ENCODE measurements around the gene SNTA1. TPM values are rescaled to one million over a fixed set of nuclear protein-coding genes. Genes with fewer than 3 reads are reported as not detected.
"Not testable (repeated sequence)": the region's sequence is repeated elsewhere in the genome, so short reads cannot be mapped to it uniquely, and the experiment has no call there.

SNTA1 gene
- total RNA-seq, 1 donor from 2014 or later: 6.9 TPM

- peak overlapping the region; percentile 79 for H3K4me3 ChIP-seq (ENCODE audit: low read depth, low read length)
- no peak for DNase-seq (ENCODE audit: low read depth)
- TF ChIP-seq CTCF (conservative IDR thresholded peaks at IDR 0.05; ENCODE audit: low read depth, low read length): peak; percentile 55
Measured at GRCh38 chr20:33444797-33445560, 1.4 kb upstream of the SNTA1 start.

GRCh38 chr20:33443006-33443511, 504 bp downstream of the SNTA1 start:
- H3K4me3 ChIP-seq (ENCODE audit: low read depth, low read length): peak overlapping the region; percentile 79
- TF ChIP-seq CTCF (conservative IDR thresholded peaks at IDR 0.05; ENCODE audit: low read depth, low read length): no peak
- no peak for DNase-seq (ENCODE audit: low read depth)

- no peak for TF ChIP-seq CTCF (conservative IDR thresholded peaks at IDR 0.05; ENCODE audit: low read depth, low read length)
- DNase-seq (ENCODE audit: low read depth): no peak
- H3K4me3 ChIP-seq (ENCODE audit: low read depth, low read length): peak overlapping the region; percentile 79
Measured at GRCh38 chr20:33442136-33443005, 1.2 kb downstream of the SNTA1 start.

- H3K4me3 ChIP-seq (ENCODE audit: low read depth, low read length): no peak overlapping the region
- no peak for DNase-seq (ENCODE audit: low read depth)
- no peak for TF ChIP-seq CTCF (conservative IDR thresholded peaks at IDR 0.05; ENCODE audit: low read depth, low read length)
Measured at GRCh38 chr20:33441142-33441955, 2.2 kb downstream of the SNTA1 start.

GRCh38 chr20:33440562-33440961, 3.0 kb downstream of the SNTA1 start:
- not testable (repeated sequence) for H3K4me3 ChIP-seq (ENCODE audit: low read depth, low read length); DNase-seq (ENCODE audit: low read depth)

- no peak overlapping the region for H3K4me3 ChIP-seq (ENCODE audit: low read depth, low read length)
- DNase-seq (ENCODE audit: low read depth): no peak
- no peak for TF ChIP-seq CTCF (conservative IDR thresholded peaks at IDR 0.05; ENCODE audit: low read depth, low read length)
Measured at GRCh38 chr20:33438481-33438880, 5.1 kb downstream of the SNTA1 start.

Measured in epithelial cell of proximal tubule (primary cell).